Activated CD4-positive, alpha-beta T cell treated with anti-CD3 and anti-CD28 coated beads, Interleukin-2, amount 50 U/mL, for 4 hours (primary cell): ENCODE data around the gene ZSWIM6.
A peak's percentile ranks its signal among the peaks of the same experiment; 100 is the strongest.
"Not testable (repeated sequence)": the region's sequence is repeated elsewhere in the genome, so short reads cannot be mapped to it uniquely, and the experiment has no call there.

Experiments
- DNase-seq, 2 experiments: peaks; one replicate each; pipeline ENCODE4 v3.0.0-alpha.2; 2020

The ZSWIM6 gene

GRCh38 chr5:61409568-61409967 lies 77.5 kb downstream of the ZSWIM6 start:
- no peak for DNase-seq

GRCh38 chr5:61410811-61411210 lies 78.8 kb downstream of the ZSWIM6 start:
- no peak for DNase-seq

DNA sequence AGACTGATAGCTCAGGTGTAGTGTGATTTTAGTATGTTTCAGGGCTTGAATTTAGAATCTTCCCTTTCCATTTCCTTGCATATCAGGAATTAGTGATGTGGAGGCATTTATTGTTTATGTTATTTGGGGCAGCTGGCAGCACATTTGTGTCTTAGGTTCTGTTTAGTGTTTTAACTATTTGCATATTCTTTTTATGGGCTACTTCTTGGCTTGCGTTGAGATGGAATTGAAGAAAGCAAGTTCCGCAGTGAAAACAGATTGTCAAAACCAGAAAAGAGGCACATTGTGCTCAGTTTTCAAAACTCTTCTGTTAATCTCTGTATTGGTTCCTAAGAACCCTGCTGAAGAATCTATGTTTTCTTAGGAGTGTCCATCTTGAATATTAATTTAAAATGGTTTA lies 80.3 kb downstream of the ZSWIM6 start:
- no peak for DNase-seq

- DNase-seq = not testable (repeated sequence)
Observed at GRCh38 chr5:61413205-61413604, 81.1 kb downstream of the ZSWIM6 start.

DNA sequence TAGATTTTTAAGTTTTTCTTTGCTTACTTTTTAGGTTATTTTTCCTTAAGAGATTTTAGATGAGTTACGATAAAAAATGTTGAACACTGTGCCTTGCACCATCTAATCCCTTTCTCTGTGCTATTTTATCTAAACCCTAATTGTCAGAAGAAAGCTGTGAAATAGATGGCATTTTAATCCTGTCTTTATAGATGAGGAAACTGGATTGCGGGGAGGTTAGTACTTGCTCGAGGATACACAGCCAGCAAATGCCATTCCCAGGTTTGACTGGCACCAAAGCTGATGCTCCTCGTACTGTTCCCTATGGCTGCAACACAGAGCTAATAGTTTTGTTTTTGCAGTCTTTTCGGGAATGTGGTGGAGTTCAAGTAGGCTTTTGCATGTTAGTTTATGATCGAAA lies 82.7 kb downstream of the ZSWIM6 start:
- DNase-seq = no peak

- peak in 1 of 2 experiments; percentile 1 for DNase-seq
Observed at GRCh38 chr5:61416010-61416409, 84.0 kb downstream of the ZSWIM6 start.

DNA sequence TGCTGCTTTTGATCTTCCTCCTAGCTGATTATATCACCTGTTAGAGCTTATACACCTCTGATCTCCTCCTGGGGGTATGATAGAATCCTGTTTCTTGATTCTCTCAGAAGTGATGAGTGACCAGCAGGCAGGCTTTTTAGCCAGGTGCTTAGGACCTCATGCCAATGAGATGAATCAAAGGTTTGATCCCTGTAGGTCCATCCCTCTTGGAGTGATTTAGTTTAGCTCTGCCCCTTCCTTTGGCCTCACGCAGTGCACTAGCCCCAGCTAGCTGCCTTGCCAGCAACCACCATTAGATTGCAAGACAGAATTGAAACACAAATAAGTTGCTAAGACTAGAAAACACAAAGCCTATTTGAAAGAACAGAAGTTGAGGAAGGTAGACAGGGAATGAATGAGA lies 84.4 kb downstream of the ZSWIM6 start:
- DNase-seq = no peak

DNA sequence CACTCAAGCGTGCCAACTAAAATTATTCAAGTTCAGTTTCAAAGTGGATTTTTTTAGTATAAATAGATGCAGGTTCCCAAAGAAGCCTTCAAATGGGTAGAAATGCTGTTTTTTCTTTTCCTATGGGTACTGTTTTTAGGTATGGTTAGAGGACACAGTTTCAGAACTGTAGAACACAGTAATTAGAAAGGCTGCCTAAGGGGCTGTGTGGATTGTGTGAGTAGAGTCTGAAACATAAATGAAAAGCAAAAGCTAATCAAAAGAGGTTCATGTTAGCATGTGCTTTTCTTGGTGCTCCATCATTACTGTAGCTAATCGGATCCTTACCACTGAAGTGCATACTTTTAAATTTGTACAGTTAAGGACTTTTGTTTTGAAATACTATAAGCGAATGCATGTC lies 85.3 kb downstream of the ZSWIM6 start:
- DNase-seq = no peak

DNA sequence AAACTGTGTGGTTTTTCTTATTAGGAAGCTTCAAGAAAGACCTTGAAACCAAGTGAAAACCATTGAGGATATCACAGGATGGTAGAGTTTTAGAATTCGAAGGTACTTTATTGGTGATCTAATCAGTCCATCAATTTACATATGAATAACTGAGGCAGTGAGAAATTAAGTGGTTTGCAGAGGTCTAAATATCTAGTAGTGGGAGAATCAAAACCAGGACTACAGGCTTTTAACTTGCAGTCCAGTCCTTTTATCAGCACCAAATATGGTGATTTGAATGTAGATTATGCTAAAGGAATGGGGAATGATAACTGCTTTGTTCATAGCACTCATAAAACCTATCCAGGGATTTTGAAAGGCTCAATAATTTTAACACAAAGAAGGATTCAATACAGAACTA lies 85.8 kb downstream of the ZSWIM6 start:
- no peak for DNase-seq

DNA sequence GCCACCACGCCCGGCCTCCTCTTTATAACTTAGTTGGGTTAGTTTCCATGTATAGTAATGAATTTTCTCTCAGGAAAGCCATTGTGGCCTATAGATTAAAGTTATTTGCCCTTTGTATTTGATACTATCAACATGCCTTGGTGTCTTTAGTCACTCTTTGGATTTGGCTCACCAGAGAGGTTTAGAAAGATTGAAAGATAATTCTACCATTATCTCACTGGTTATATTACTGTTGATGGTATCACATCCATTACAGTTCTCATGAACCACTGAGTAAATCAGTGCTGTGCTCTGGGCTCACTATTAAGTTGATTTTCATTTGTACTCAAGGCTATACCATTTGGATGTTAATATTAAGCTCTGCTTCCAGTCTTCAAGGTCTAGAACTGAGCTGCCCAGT lies 87.0 kb downstream of the ZSWIM6 start:
- no peak for DNase-seq

DNA sequence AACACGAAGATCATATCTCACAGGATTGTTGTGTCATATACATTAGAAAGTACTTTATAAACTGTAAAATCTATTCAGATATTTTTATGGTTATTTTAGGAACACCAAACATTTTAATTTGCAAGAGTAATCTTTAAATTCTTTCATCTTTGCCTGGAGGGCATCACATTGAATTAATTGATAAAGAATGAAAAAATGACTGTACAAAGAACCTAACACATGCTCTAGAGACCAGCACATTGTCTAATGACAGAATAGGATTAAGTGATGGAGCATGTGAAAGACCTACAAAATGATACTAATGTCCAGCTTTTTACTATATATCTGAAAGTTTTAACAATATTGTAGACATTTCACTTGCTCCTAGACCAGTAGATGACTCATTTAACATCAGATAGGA lies 88.0 kb downstream of the ZSWIM6 start:
- DNase-seq = no peak

- not testable (repeated sequence) for DNase-seq
Observed at GRCh38 chr5:61421262-61421661, 89.2 kb downstream of the ZSWIM6 start.

GRCh38 chr5:61423487-61424145 lies 91.6 kb downstream of the ZSWIM6 start:
- DNase-seq = no peak

DNA sequence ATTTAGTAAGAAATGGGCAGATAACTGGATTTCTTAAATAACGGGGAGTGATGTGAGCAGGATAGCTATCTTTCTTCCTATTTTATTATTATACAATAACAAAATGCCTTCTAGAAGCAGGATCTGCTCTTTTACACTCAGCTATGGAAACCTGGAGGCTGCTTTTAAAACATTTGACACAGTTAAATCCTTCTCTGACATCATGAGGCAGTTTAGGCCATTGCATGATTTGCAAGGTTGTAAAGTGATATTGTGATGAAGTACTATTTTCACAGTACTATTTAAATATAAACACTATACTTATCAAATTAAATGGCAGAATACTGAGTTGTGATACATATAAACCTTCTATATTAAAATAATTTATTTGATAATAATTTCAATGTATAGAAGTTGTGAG lies 93.9 kb downstream of the ZSWIM6 start:
- no peak for DNase-seq

- DNase-seq = no peak
Observed at GRCh38 chr5:61429906-61430305, 97.8 kb downstream of the ZSWIM6 start.

GRCh38 chr5:61431923-61432620 lies 100.0 kb downstream of the ZSWIM6 start:
- no peak for DNase-seq

GRCh38 chr5:61435368-61435767 lies 103.3 kb downstream of the ZSWIM6 start:
- DNase-seq = no peak

DNA sequence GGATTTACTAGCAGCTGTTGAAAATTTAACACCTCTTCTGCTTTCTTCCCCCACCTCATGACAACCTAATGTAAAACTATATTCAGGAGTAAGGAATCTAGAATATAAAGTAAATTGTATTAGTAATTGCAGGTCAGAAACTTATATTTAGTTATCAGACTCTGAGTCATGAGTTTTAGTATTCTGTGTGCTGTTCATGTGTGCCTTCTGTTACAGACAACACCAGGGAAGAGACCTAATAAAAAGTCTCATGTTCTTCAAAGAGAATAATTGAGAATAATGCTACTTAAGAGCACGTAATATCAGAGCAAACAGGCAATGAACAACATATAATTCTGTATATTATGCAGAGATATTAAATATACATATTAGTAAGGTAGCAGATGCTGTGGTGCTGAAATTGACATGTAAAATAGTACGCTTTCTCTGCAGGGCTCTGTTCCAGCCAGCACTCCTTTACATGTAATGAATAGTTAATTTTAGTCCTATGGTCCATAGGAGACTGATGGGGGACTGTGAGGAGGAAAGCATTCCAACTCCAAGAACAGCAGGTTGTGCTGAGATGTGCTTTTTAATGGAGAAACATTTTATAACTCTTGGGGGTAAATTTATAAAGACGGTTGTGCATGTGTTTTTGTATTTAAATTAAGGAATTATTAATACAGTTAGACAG lies 106.4 kb downstream of the ZSWIM6 start:
- no peak for DNase-seq

- no peak for DNase-seq
Observed at GRCh38 chr5:61440086-61440485, 108.0 kb downstream of the ZSWIM6 start.

DNA sequence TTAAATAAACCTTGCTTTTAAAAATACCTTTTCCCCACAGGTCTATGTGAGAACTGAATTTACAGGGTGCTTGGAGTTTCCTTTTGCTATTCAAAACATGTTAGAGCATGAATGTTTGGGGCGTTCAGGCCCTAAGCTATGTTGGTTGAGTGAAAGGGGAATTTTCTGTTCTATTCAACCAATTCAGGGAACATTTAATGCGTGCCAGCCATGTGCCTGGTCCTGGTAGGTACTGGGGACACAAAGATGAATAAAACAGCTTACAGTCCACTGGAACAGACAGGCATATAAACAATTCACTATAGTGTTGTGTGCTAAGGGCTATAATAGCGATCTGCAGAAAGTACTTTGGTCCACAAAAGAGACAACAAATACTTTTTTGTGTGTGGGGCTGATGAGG lies 108.5 kb downstream of the ZSWIM6 start:
- DNase-seq = no peak

GRCh38 chr5:61441742-61442141 lies 109.7 kb downstream of the ZSWIM6 start:
- no peak for DNase-seq

DNA sequence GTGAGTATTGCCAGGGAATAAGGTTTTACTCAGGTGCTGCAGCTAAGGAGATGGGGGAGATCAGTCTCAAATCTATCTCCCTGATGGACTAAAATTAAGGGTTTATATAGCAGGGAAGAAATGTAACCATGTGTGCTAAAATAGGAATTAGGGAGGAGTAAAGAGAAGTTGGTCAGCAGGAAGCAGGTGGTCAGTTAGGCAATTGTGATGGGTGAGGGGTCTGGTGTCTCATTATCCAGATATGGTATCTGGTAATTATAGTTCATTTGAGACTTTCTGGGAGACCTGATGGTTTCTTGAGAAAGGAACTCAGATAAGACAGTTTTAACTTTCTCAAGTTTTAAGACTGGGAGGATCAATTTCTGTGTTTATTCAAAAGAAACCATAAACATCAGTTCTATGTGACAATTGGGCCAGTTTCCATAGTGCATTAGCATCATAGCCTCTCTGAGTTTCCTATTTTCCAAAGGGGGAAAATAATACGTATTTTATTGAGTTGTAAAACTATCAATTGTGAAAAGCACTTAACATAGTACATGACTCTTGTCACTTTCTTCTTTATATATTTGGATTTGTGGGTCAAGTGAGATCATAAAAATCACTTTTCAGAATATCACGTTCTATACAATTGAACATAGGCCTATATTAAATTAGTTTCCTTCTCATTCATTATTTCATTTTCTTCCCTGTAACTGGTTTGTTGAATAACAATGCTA lies 115.9 kb downstream of the ZSWIM6 start:
- no peak for DNase-seq

DNA sequence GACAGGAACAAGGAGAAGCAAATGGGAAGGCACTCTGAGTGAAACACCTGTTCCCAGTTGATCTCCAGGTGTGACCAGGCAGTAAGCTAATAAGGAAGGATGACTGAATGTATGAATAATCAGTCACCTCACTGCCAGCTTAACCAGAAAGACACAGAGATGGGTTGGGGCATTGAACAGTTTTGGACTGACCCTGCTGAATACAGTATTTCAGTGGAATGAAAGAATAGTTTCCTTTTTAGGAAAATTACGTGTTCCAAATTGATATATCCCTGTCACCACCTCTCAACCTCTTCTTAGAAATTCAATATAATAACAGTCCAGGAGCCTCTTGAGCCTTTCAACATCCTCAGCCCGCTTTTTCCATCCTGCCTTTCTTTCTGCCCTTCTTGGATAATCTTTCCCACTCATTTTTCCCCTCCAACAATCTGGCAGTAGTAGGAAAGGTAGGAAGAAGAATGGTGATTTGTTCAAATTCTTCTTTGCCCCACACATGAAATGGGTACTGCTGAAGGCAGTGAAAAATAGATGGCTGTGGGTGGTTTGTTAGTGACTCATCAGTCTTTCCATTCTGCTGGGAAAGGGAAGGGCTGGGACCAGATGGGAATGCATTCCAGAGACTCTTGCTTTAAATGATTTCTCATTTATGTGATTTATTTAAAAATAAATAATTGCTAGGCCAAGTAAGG lies 117.9 kb downstream of the ZSWIM6 start:
- no peak for DNase-seq
